DMS153 (cell line): ENCODE results near the gene P4HA2.

ENCODE experiments used
- DNase-seq: peaks from one replicate; lab custom pipeline; 2025; lab: John Stamatoyannopoulos, UW

P4HA2 gene

GRCh38 chr5:132264546-132265335 is 37.1 kb upstream of the P4HA2 start:
- no peak for DNase-seq

- no peak for DNase-seq
These were observed 36.1 kb upstream of the P4HA2 start for GRCh38 chr5:132263548-132264261.

- DNase-seq, result no peak
These were observed 35.4 kb upstream of the P4HA2 start for GRCh38 chr5:132262882-132263547.

GRCh38 chr5:132261881-132262845 is 34.5 kb upstream of the P4HA2 start:
- DNase-seq, result no peak

- DNase-seq, result no peak
These were observed 33.3 kb upstream of the P4HA2 start for GRCh38 chr5:132260714-132261551.

- DNase-seq, result no peak
These were observed 32.4 kb upstream of the P4HA2 start for GRCh38 chr5:132260051-132260450.

GRCh38 chr5:132259069-132259851 is 31.6 kb upstream of the P4HA2 start:
- no peak for DNase-seq

GRCh38 chr5:132258102-132259068 is 30.7 kb upstream of the P4HA2 start:
- DNase-seq, result no peak

GRCh38 chr5:132257131-132258101 is 29.8 kb upstream of the P4HA2 start, which contains the start of gene PDLIM4:
Gene PDLIM4, plus strand, starts transcription at chr5:132257696. Its CDS starts 39 bp downstream, at chr5:132257735.
- DNase-seq, result no peak

GRCh38 chr5:132256783-132257130 is 29.1 kb upstream of the P4HA2 start:
- DNase-seq, result no peak

- DNase-seq, result no peak
These were observed 28.6 kb upstream of the P4HA2 start for GRCh38 chr5:132256086-132256782.

GRCh38 chr5:132254321-132254977 is 26.8 kb upstream of the P4HA2 start:
- DNase-seq, result no peak

- peak; percentile 1 for DNase-seq
These were observed 26.0 kb upstream of the P4HA2 start for GRCh38 chr5:132253452-132254320.

GRCh38 chr5:132253008-132253441 is 25.4 kb upstream of the P4HA2 start:
- DNase-seq, result peak; percentile 38

GRCh38 chr5:132251220-132251725 is 23.6 kb upstream of the P4HA2 start:
- DNase-seq, result no peak
